ENCODE measurements around the gene PCDHGB3. TPM values are rescaled to one million over a fixed set of nuclear protein-coding genes. Genes with fewer than 3 reads are reported as not detected.

PCDHGB3 gene
- total RNA-seq, 1 experiment from 2014 or later: 0.49 TPM

GRCh38 chr5:141382469-141383294, 12.6 kb downstream of the PCDHGB3 start, which contains the start of gene PCDHGA7:
Gene PCDHGA7 (plus strand): TSS chr5:141382742. CDS start chr5:141382900, 158 bp downstream.
- H3K27me3 ChIP-seq (ENCODE audit: control insufficient read depth, insufficient read depth, low read length): 0 out of 2 replicates have a peak, but pooled peaks cover 2% of the 10 kb centered on the region
- in situ Hi-C loops (cut with HindIII; ENCODE audit: low pct_unique_long_range_greater_than_20kb, low sequenced_read_pairs) (no loop called here), intact Hi-C loops (cut with micrococcal nuclease; ENCODE audit: unreplicated experiment) (no loop called here)
- no peak for DNase-seq (ENCODE audit: low read depth, low spot score)
- ChIA-PET POLR2A (no interaction called here), CTCF (no interaction called here)
- H3K4me3 ChIP-seq (ENCODE audit: low read depth in 2 of 2, low read length in 2 of 2): peak within 1 kb of the TSS in 1 of 2 experiments; percentile 18; a peak in 1 of 4 replicates
- H3K9me3 ChIP-seq (ENCODE audit: control insufficient read depth, insufficient read depth, low read depth, low read length): no peaks in the 10 kb centered on the region
- TF ChIP-seq CTCF (IDR thresholded peaks at IDR 0.05): no peak
- no peak for TF ChIP-seq SIN3A (IDR thresholded peaks at IDR 0.05; ENCODE audit: borderline replicate concordance, insufficient read depth, low read depth, low read length)
- TF ChIP-seq TCF7L2 (IDR thresholded peaks at IDR 0.05; ENCODE audit: low read depth, low read length): no peak
- TF ChIP-seq POLR2AphosphoS5 (IDR thresholded peaks at IDR 0.05; ENCODE audit: low read depth, low read length): no peak
- TF ChIP-seq REST (IDR thresholded peaks at IDR 0.05; ENCODE audit: insufficient read depth in 1 of 2, low read depth in 2 of 2, low read length in 1 of 2): no peak
- no peaks in the 10 kb centered on the region for H3K4me1 ChIP-seq (ENCODE audit: control insufficient read depth, insufficient read depth, low read length)
- no TSS peak for BruUV-seq (replicated peaks)
- no peak for ATAC-seq
- no peak within 1 kb of the TSS for H3K27ac ChIP-seq (ENCODE audit: low read length)
- no peaks in the 10 kb centered on the region for H3K36me3 ChIP-seq (ENCODE audit: control insufficient read depth, insufficient read depth, low read length)

- Histone ChIP-seq H3K27ac (ENCODE audit: low read length) (no peak overlapping the region), H3K4me3 (ENCODE audit: low read depth in 2 of 2, low read length in 2 of 2) (no peak overlapping the region; a peak in 1 of 4 replicates), H3K9me3 (ENCODE audit: control insufficient read depth, insufficient read depth, low read depth, low read length) (no peaks in the 10 kb centered on the region), H3K4me1 (ENCODE audit: control insufficient read depth, insufficient read depth, low read length) (no peaks in the 10 kb centered on the region), H3K36me3 (ENCODE audit: control insufficient read depth, insufficient read depth, low read length) (no peaks in the 10 kb centered on the region), H3K27me3 (ENCODE audit: control insufficient read depth, insufficient read depth, low read length) (0 out of 2 replicates have a peak, but pooled peaks cover 2% of the 10 kb centered on the region)
- no peak for ATAC-seq
- in situ Hi-C loops (cut with HindIII; ENCODE audit: low pct_unique_long_range_greater_than_20kb, low sequenced_read_pairs): no loop called here
- ChIA-PET POLR2A (no interaction called here), CTCF (no interaction called here)
- intact Hi-C loops (cut with micrococcal nuclease; ENCODE audit: unreplicated experiment): no loop called here
- no TSS peak for BruUV-seq (replicated peaks)
- TF ChIP-seq SIN3A (IDR thresholded peaks at IDR 0.05; ENCODE audit: borderline replicate concordance, insufficient read depth, low read depth, low read length): no peak
- TF ChIP-seq TCF7L2 (IDR thresholded peaks at IDR 0.05; ENCODE audit: low read depth, low read length): no peak
- no peak for TF ChIP-seq POLR2AphosphoS5 (IDR thresholded peaks at IDR 0.05; ENCODE audit: low read depth, low read length)
- no peak for TF ChIP-seq CTCF (IDR thresholded peaks at IDR 0.05)
- no peak for TF ChIP-seq REST (IDR thresholded peaks at IDR 0.05; ENCODE audit: insufficient read depth in 1 of 2, low read depth in 2 of 2, low read length in 1 of 2)
- no peak for DNase-seq (ENCODE audit: low read depth, low spot score)
These were observed 13.3 kb downstream of the PCDHGB3 start for GRCh38 chr5:141383345-141383744.
